K562 (cell line): ENCODE measurements around the gene USF2. TPM values are rescaled to one million over a fixed set of nuclear protein-coding genes. Genes with fewer than 3 reads are reported as not detected.

Experiments
- CBFA2T2 ChIP-seq: fragments of 450-650 bp; conservative IDR thresholded peaks from 2 replicates; pipeline ENCODE4 v1.6.1; 2017; ENCODE audit warnings: mild to moderate bottlenecking
- EP300 ChIP-seq: IDR thresholded peaks from 2 replicates; pipeline ENCODE4 v1.6.1; 2012; ENCODE audit warnings: low read length, improper control_type of control experiment
- ETV5 ChIP-seq: sonication (generic); formaldehyde crosslinking; IDR thresholded peaks from 2 replicates; pipeline ENCODE4 v1.4.0; 2020; ENCODE audit warnings: low read depth, mild to moderate bottlenecking, missing genetic modification reagents
- FOXK1 ChIP-seq: sonication (generic); formaldehyde crosslinking; IDR thresholded peaks from 2 replicates; pipeline ENCODE4 v1.8.0; 2022; ENCODE audit warnings: missing genetic modification reagents, mild to moderate bottlenecking, borderline replicate concordance
- HOXB6 ChIP-seq: fragments of 250-450 bp; sonication (Bioruptor Pico); IDR thresholded peaks from 2 replicates; pipeline ENCODE4 v1.5.1; 2022; ENCODE audit warnings: mild to moderate bottlenecking, borderline replicate concordance
- PML ChIP-seq: IDR thresholded peaks from 2 replicates; pipeline ENCODE4 v1.6.1; 2012; ENCODE audit warnings: low read length, inconsistent platforms
- RB1 ChIP-seq: fragments of 450-650 bp; IDR thresholded peaks from 2 replicates; pipeline ENCODE4 v1.6.1; 2017; ENCODE audit warnings: low read depth, mild to moderate bottlenecking
- TEAD4 ChIP-seq, 2 experiments: sonication (generic) in 1 of 2; formaldehyde crosslinking in 1 of 2; IDR thresholded peaks; 2 replicates each; pipeline versions ENCODE4 v1.6.1 to v1.8.0; 2012 to 2022; ENCODE audit warnings: borderline replicate concordance in 1 of 2, inconsistent platforms in 1 of 2, low read length in 1 of 2, mild to moderate bottlenecking in 1 of 2, missing genetic modification reagents in 1 of 2
- TRIM24 ChIP-seq, 2 experiments: fragments of 450-650 bp; IDR thresholded peaks; 2 replicates each; pipeline ENCODE4 v1.6.1; 2016
- TRIM28 ChIP-seq: fragments of 450-650 bp; IDR thresholded peaks from 2 replicates; pipeline ENCODE4 v1.6.1; 2017
- ZNF23 ChIP-seq: fragments of 250-450 bp; sonication (Bioruptor Pico); IDR thresholded peaks from 2 replicates; pipeline ENCODE4 v1.4.0; 2020; ENCODE audit warnings: mild to moderate bottlenecking
- ZNF324 ChIP-seq: fragments of 250-450 bp; sonication (Bioruptor Pico); IDR thresholded peaks from 2 replicates; pipeline ENCODE4 v1.4.0; 2020; ENCODE audit warnings: mild to moderate bottlenecking
- polyA plus RNA-seq, 8 experiments: library from polyadenylated mRNA; depleted of rRNA in 4 of 8; stranded (reverse) in 5 of 8; unstranded in 3 of 8; fragments of >200 nt; fragmentation: Nextera tagmentation in 2 of 8; fragmentation: Illumina TruSeq in 1 of 8; extraction: Ambion mirVana in 2 of 8; extraction: Trizol in 1 of 8; gene quantifications; 2 replicates each; pipeline versions ENCODE4 v1.2.1 to v1.2.3, GENCODE V29; 2011 to 2014; ENCODE audit warnings: inconsistent platforms in 1 of 8, missing spikeins in 1 of 8
- total RNA-seq, 7 experiments: library from RNA; depleted of rRNA in 6 of 7; stranded (reverse); fragments of >200 nt in 6 of 7; fragmentation: Illumina TruSeq in 2 of 7; extraction: Trizol in 2 of 7; gene quantifications; 2 replicates each; pipeline versions ENCODE4 v1.2.1 to v1.2.3, GENCODE V29; 2011 to 2021; ENCODE audit warnings: low replicate concordance in 1 of 7
- TF ChIP-seq, protein P1 (sequence below): fragments of 250-450 bp; sonication (Bioruptor Pico); IDR thresholded peaks from 2 replicates; pipeline ENCODE4 v1.4.0; 2020; ENCODE audit warnings: mild to moderate bottlenecking
- TF ChIP-seq, protein P2 (sequence below): fragments of 250-450 bp; sonication (Bioruptor Pico); IDR thresholded peaks from 2 replicates; pipeline ENCODE4 v1.4.0; 2020; ENCODE audit warnings: mild to moderate bottlenecking, moderate library complexity, borderline replicate concordance
- TF ChIP-seq, protein P3 (sequence below): sonication (generic); formaldehyde crosslinking; IDR thresholded peaks from 2 replicates; pipeline ENCODE4 v1.9.0; 2022; ENCODE audit warnings: mild to moderate bottlenecking, missing genetic modification reagents
- TF ChIP-seq, protein P4 (sequence below): fragments of 450-650 bp; IDR thresholded peaks from 2 replicates; pipeline ENCODE4 v1.6.1; 2016; ENCODE audit warnings: low read depth, mild to moderate bottlenecking, moderate library complexity
- TF ChIP-seq, protein P5 (sequence below), 3 experiments: IDR thresholded peaks in 2 of 3; conservative IDR thresholded peaks in 1 of 3; 2 replicates each; pipeline ENCODE4 v1.5.1; 2011 to 2012; ENCODE audit warnings: low read length in 3 of 3, mild to moderate bottlenecking in 3 of 3, control low read depth in 2 of 3, improper control_type of control experiment in 1 of 3, inconsistent platforms in 1 of 3, low read depth in 1 of 3, mixed read lengths in 1 of 3, moderate library complexity in 1 of 3; ENCODE audit not compliant: insufficient read depth in 2 of 3
- TF ChIP-seq, protein P6 (sequence below): sonication (generic); formaldehyde crosslinking; IDR thresholded peaks from 2 replicates; pipeline ENCODE4 v1.9.0; 2022; ENCODE audit warnings: mild to moderate bottlenecking, missing genetic modification reagents
- TF ChIP-seq, protein P7 (sequence below): sonication (generic); formaldehyde crosslinking; IDR thresholded peaks from 2 replicates; pipeline ENCODE4 v1.8.0; 2022; ENCODE audit warnings: missing genetic modification reagents, mild to moderate bottlenecking, moderate library complexity, borderline replicate concordance

Gene USF2
- total and polyA plus RNA-seq, 9 of the 15 experiments (the other 6 are each of a cell fraction or from before 2014, with no cell fraction given): 0.27 to 93.7 (median 58.4) TPM

DNA sequence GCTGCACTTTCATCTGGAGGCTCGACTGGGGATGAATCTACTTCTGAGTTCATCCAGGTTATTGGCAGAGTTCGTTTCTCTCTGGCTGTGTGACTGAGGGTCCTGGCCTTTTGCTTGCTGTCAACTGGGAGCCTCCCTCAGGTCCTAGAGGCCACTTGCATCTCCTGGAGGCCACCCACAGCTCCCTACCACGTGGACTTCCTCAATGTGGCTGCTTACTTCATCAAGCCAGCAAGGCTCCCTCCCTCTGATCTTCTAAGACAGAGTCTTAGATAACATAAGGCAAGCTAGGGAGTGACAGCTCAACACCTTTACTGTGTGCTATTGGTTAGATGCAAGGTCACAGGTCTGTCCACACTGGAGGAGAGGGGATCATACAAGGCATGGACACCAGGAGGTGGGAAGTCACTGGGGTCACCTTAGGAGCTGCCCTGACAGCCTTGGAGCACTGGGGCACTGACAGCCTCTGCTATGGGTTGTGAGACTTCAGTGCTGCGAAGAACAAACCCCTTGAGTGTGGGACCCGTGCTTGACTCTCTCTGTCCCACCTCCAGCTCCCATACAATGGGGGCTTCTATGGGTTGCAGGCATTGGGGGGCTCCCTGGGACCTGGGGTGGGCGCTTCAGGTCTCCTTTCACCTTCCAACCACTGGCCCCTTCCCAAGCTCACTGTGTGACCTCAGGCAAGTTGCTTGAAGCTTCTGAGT lies 45.5 kb upstream of the USF2 start (continued):
- TF ChIP-seq, protein P1, sequence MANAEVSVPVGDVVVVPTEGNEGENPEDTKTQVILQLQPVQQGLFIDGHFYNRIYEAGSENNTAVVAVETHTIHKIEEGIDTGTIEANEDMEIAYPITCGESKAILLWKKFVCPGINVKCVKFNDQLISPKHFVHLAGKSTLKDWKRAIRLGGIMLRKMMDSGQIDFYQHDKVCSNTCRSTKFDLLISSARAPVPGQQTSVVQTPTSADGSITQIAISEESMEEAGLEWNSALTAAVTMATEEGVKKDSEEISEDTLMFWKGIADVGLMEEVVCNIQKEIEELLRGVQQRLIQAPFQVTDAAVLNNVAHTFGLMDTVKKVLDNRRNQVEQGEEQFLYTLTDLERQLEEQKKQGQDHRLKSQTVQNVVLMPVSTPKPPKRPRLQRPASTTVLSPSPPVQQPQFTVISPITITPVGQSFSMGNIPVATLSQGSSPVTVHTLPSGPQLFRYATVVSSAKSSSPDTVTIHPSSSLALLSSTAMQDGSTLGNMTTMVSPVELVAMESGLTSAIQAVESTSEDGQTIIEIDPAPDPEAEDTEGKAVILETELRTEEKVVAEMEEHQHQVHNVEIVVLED (CRISPR knock-in tag): no peak
- TF ChIP-seq, protein P2, sequence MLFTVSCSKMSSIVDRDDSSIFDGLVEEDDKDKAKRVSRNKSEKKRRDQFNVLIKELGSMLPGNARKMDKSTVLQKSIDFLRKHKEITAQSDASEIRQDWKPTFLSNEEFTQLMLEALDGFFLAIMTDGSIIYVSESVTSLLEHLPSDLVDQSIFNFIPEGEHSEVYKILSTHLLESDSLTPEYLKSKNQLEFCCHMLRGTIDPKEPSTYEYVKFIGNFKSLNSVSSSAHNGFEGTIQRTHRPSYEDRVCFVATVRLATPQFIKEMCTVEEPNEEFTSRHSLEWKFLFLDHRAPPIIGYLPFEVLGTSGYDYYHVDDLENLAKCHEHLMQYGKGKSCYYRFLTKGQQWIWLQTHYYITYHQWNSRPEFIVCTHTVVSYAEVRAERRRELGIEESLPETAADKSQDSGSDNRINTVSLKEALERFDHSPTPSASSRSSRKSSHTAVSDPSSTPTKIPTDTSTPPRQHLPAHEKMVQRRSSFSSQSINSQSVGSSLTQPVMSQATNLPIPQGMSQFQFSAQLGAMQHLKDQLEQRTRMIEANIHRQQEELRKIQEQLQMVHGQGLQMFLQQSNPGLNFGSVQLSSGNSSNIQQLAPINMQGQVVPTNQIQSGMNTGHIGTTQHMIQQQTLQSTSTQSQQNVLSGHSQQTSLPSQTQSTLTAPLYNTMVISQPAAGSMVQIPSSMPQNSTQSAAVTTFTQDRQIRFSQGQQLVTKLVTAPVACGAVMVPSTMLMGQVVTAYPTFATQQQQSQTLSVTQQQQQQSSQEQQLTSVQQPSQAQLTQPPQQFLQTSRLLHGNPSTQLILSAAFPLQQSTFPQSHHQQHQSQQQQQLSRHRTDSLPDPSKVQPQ (CRISPR knock-in tag): no peak
- TF ChIP-seq HOXB6: no peak
- TF ChIP-seq ZNF23 (CRISPR knock-in tag): no peak
- TF ChIP-seq, protein P3, sequence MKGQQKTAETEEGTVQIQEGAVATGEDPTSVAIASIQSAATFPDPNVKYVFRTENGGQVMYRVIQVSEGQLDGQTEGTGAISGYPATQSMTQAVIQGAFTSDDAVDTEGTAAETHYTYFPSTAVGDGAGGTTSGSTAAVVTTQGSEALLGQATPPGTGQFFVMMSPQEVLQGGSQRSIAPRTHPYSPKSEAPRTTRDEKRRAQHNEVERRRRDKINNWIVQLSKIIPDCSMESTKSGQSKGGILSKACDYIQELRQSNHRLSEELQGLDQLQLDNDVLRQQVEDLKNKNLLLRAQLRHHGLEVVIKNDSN (CRISPR knock-in tag): no peak; the same call in 1 of the 2 replicates
- no peak for TF ChIP-seq TEAD4 (IDR thresholded peaks at IDR 0.05; ENCODE audit: low read length)
- no peak for TF ChIP-seq TEAD4 (CRISPR knock-in tag; IDR thresholded peaks at IDR 0.05; ENCODE audit: borderline replicate concordance)
- TF ChIP-seq, protein P4, sequence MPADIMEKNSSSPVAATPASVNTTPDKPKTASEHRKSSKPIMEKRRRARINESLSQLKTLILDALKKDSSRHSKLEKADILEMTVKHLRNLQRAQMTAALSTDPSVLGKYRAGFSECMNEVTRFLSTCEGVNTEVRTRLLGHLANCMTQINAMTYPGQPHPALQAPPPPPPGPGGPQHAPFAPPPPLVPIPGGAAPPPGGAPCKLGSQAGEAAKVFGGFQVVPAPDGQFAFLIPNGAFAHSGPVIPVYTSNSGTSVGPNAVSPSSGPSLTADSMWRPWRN: no peak
- TF ChIP-seq ZNF324 (CRISPR knock-in tag): no peak
- 0 out of 2 replicates have a peak, but pooled peaks have one; percentile 35 for TF ChIP-seq TRIM28
- TF ChIP-seq, protein P5, sequence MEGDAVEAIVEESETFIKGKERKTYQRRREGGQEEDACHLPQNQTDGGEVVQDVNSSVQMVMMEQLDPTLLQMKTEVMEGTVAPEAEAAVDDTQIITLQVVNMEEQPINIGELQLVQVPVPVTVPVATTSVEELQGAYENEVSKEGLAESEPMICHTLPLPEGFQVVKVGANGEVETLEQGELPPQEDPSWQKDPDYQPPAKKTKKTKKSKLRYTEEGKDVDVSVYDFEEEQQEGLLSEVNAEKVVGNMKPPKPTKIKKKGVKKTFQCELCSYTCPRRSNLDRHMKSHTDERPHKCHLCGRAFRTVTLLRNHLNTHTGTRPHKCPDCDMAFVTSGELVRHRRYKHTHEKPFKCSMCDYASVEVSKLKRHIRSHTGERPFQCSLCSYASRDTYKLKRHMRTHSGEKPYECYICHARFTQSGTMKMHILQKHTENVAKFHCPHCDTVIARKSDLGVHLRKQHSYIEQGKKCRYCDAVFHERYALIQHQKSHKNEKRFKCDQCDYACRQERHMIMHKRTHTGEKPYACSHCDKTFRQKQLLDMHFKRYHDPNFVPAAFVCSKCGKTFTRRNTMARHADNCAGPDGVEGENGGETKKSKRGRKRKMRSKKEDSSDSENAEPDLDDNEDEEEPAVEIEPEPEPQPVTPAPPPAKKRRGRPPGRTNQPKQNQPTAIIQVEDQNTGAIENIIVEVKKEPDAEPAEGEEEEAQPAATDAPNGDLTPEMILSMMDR (IDR thresholded peaks at IDR 0.05 in 2 of 3, conservative IDR thresholded peaks at IDR 0.05 in 1 of 3; ENCODE audit: insufficient read depth in 2 of 3, low read depth in 1 of 3, low read length in 3 of 3): no peak
- peak; percentile 32 to 49; a peak in 1 of 4 replicates for TF ChIP-seq TRIM24 (IDR thresholded peaks at IDR 0.05)
- no peak for TF ChIP-seq ETV5 (CRISPR knock-in tag)
- TF ChIP-seq PML: no peak
- no peak for TF ChIP-seq CBFA2T2
- no peak for TF ChIP-seq EP300
- no peak for TF ChIP-seq FOXK1 (CRISPR knock-in tag)
- TF ChIP-seq, protein P6, sequence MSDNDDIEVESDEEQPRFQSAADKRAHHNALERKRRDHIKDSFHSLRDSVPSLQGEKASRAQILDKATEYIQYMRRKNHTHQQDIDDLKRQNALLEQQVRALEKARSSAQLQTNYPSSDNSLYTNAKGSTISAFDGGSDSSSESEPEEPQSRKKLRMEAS (CRISPR knock-in tag): peak; percentile 74
- TF ChIP-seq, protein P7, sequence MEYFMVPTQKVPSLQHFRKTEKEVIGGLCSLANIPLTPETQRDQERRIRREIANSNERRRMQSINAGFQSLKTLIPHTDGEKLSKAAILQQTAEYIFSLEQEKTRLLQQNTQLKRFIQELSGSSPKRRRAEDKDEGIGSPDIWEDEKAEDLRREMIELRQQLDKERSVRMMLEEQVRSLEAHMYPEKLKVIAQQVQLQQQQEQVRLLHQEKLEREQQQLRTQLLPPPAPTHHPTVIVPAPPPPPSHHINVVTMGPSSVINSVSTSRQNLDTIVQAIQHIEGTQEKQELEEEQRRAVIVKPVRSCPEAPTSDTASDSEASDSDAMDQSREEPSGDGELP (CRISPR knock-in tag): no peak
- no peak for TF ChIP-seq RB1
